Activated CD8-positive, alpha-beta memory T cell treated with anti-CD3 and anti-CD28 coated beads, Interleukin-2, amount 50 U/mL, for 4 hours (primary cell): Measurements from ENCODE around the gene PLA2G10.
"Not testable (repeated sequence)": the region's sequence is repeated elsewhere in the genome, so short reads cannot be mapped to it uniquely, and the experiment has no call there.

ENCODE experiments used
- DNase-seq: peaks from one replicate; pipeline ENCODE4 v3.0.0-alpha.2; 2020

PLA2G10 gene

GRCh38 chr16:14694129-14694528, at the start of gene PLA2G10:
Gene PLA2G10 (minus strand): TSS chr16:14694308. CDS start chr16:14694229, 79 bp downstream.
- DNase-seq: not testable (repeated sequence)

- not testable (repeated sequence) for DNase-seq
These were observed 48.4 kb upstream of the PLA2G10 start, which contains the start of gene NPIPA2 for GRCh38 chr16:14742273-14743128. Gene NPIPA2 (plus strand): TSS chr16:14742533. CDS start chr16:14748066, 5,533 bp downstream.

GRCh38 chr16:14741794-14742193, 47.7 kb upstream of the PLA2G10 start:
- DNase-seq: not testable (repeated sequence)

GRCh38 chr16:14740832-14741385, 46.8 kb upstream of the PLA2G10 start:
- not testable (repeated sequence) for DNase-seq

GRCh38 chr16:14733233-14733632, 39.1 kb upstream of the PLA2G10 start:
- DNase-seq: not testable (repeated sequence)

- not testable (repeated sequence) for DNase-seq
These were observed 9.3 kb upstream of the PLA2G10 start, which contains the start of gene NPIPA3 for GRCh38 chr16:14703156-14704011. Gene NPIPA3 (plus strand): TSS chr16:14703411. CDS start chr16:14708944, 5,533 bp downstream.

- DNase-seq: not testable (repeated sequence)
These were observed 8.6 kb upstream of the PLA2G10 start for GRCh38 chr16:14702672-14703071.

- DNase-seq: not testable (repeated sequence)
These were observed 7.8 kb upstream of the PLA2G10 start for GRCh38 chr16:14701859-14702258.

- DNase-seq: not testable (repeated sequence)
These were observed 8.0 kb downstream of the PLA2G10 start for GRCh38 chr16:14685870-14686793.

GRCh38 chr16:14682121-14682520, 12.0 kb downstream of the PLA2G10 start:
- DNase-seq: no peak

GRCh38 chr16:14681115-14681514, 13.0 kb downstream of the PLA2G10 start:
- DNase-seq: no peak

- DNase-seq: not testable (repeated sequence)
These were observed 13.7 kb downstream of the PLA2G10 start for GRCh38 chr16:14680396-14680795.

- DNase-seq: no peak
These were observed 15.2 kb downstream of the PLA2G10 start for GRCh38 chr16:14678748-14679497.

- no peak for DNase-seq
These were observed 16.5 kb downstream of the PLA2G10 start for GRCh38 chr16:14677627-14678026.

- DNase-seq: no peak
These were observed 17.5 kb downstream of the PLA2G10 start for GRCh38 chr16:14676633-14677032.

- no peak for DNase-seq
These were observed 21.6 kb downstream of the PLA2G10 start for GRCh38 chr16:14672403-14672971.

GRCh38 chr16:14669776-14670175, 24.3 kb downstream of the PLA2G10 start:
- DNase-seq: no peak

GRCh38 chr16:14668556-14669223, 25.4 kb downstream of the PLA2G10 start:
- DNase-seq: no peak

GRCh38 chr16:14667347-14668266, 26.5 kb downstream of the PLA2G10 start:
- no peak for DNase-seq
